Hepatocyte (in vitro differentiated cells): ENCODE measurements around the gene GOSR1. TPM values are rescaled to one million over a fixed set of nuclear protein-coding genes. Genes with fewer than 3 reads are reported as not detected.

ENCODE experiments used
- DNase-seq: peaks from one replicate; pipeline ENCODE4 v3.0.0-alpha.2; 2016; ENCODE audit warnings: low spot score
- H2AFZ ChIP-seq: fragments of 200-600 bp; sonication (generic); 2 replicates; pipeline ENCODE4 v1.6.0; 2016; ENCODE audit warnings: antibody characterized with exemption, mild to moderate bottlenecking
- H3K27ac ChIP-seq: fragments of 200-600 bp; sonication (generic); 2 replicates; pipeline ENCODE4 v1.5.1; 2016; ENCODE audit warnings: mild to moderate bottlenecking
- H3K27me3 ChIP-seq: fragments of 200-600 bp; sonication (generic); 2 replicates; pipeline ENCODE4 v1.6.1; 2016
- H3K36me3 ChIP-seq: fragments of 200-600 bp; sonication (generic); replicated peaks from 2 replicates; pipeline ENCODE4 v1.5.1; 2016; ENCODE audit warnings: low read depth; ENCODE audit not compliant: insufficient read depth
- H3K4me1 ChIP-seq: fragments of 200-600 bp; sonication (generic); 2 replicates; pipeline ENCODE4 v1.5.1; 2016; ENCODE audit warnings: mild to moderate bottlenecking, moderate library complexity; ENCODE audit not compliant: insufficient read depth
- H3K4me2 ChIP-seq: fragments of 200-600 bp; sonication (generic); 2 replicates; pipeline ENCODE4 v1.6.0; 2016
- H3K4me3 ChIP-seq: fragments of 200-600 bp; sonication (generic); 2 replicates; pipeline ENCODE4 v1.5.1; 2016; ENCODE audit warnings: mild to moderate bottlenecking
- H3K79me2 ChIP-seq: fragments of 200-600 bp; sonication (generic); 2 replicates; pipeline ENCODE4 v1.6.0; 2017; ENCODE audit warnings: mild to moderate bottlenecking
- H3K9me2 ChIP-seq: fragments of 200-600 bp; sonication (generic); replicated peaks from 2 replicates; pipeline ENCODE4 v1.6.0; 2017; ENCODE audit warnings: mild to moderate bottlenecking; ENCODE audit not compliant: insufficient read depth
- H3K9me3 ChIP-seq: fragments of 200-600 bp; sonication (generic); 2 replicates; pipeline ENCODE4 v1.5.1; 2016; ENCODE audit warnings: low read depth, mild to moderate bottlenecking
- H4K20me1 ChIP-seq: fragments of 200-600 bp; sonication (generic); 2 replicates; pipeline ENCODE4 v1.6.0; 2016; ENCODE audit warnings: mild to moderate bottlenecking; ENCODE audit not compliant: insufficient read depth, poor library complexity, severe bottlenecking
- CTCF ChIP-seq: fragments of 200-600 bp; sonication (generic); IDR thresholded peaks from 2 replicates; pipeline ENCODE4 v1.5.1; 2016; ENCODE audit warnings: antibody characterized with exemption, mild to moderate bottlenecking; ENCODE audit not compliant: poor library complexity
- EZH2 ChIP-seq: fragments of 200-600 bp; sonication (generic); IDR thresholded peaks from 2 replicates; pipeline ENCODE4 v1.6.1; 2016; ENCODE audit warnings: antibody characterized with exemption, mild to moderate bottlenecking, borderline replicate concordance
- EZH2phosphoT487 ChIP-seq: fragments of 200-600 bp; sonication (generic); IDR thresholded peaks from one replicate; pipeline ENCODE4 v1.6.1; 2018; ENCODE audit warnings: antibody characterized with exemption, mild to moderate bottlenecking, low read depth, moderate library complexity; ENCODE audit not compliant: unreplicated experiment, severe bottlenecking
- WGBS: methylation state at CpG from one replicate; pipeline ENCODE4 v1.1.6; 2016; ENCODE audit warnings: low lambda C conversion rate; ENCODE audit errors: missing lambda C conversion rate; 5-methylcytosine and 5-hydroxymethylcytosine counted together
- polyA plus RNA-seq: library from polyadenylated mRNA; unstranded; fragments of >200 nt; fragmentation: Nextera tagmentation; extraction: Ambion mirVana; gene quantifications from 2 replicates; pipeline ENCODE4 v1.2.1, GENCODE V29; 2016
- total RNA-seq: library from RNA; depleted of rRNA; stranded (reverse); fragments of >200 nt; gene quantifications from 2 replicates; pipeline ENCODE4 v1.2.3, GENCODE V29; 2014

GOSR1 gene
- total and polyA plus RNA-seq, 2 experiments from 2014 or later: 29.7 to 52.1 TPM

GRCh38 chr17:30506481-30506880 lies 29.3 kb downstream of the GOSR1 start:
- WGBS: 74% methylated on average over 1 of the region's 1 CpG
- DNase-seq: no peak
- H3K4me1 ChIP-seq: no peaks in the 10 kb centered on the region

GRCh38 chr17:30513346-30513745 lies 36.1 kb downstream of the GOSR1 start:
- Histone ChIP-seq H3K27me3 (no peaks in the 10 kb centered on the region), H2AFZ (no peak overlapping the region), H3K4me3 (no peak overlapping the region), H3K9me2 (no peaks in the 10 kb centered on the region), H3K79me2 (peaks cover 2% of the 10 kb centered on the region), H3K4me1 (no peaks in the 10 kb centered on the region), H3K36me3 (no peaks in the 10 kb centered on the region), H3K4me2 (no peak overlapping the region), H3K9me3 (no peaks in the 10 kb centered on the region), H3K27ac (no peak overlapping the region), H4K20me1 (no peaks in the 10 kb centered on the region)
- 100% methylated on average over 1 of the region's 1 CpG for WGBS
- TF ChIP-seq EZH2phosphoT487 (no peak), EZH2 (no peak), CTCF (no peak)
- DNase-seq: no peak

More at GRCh38 chr17:30506481-30506880, 29.3 kb downstream of the GOSR1 start:
- no peaks in the 10 kb centered on the region for H4K20me1 ChIP-seq
- no peak overlapping the region for H3K4me3 ChIP-seq
- no peaks in the 10 kb centered on the region for H3K27me3 ChIP-seq
- TF ChIP-seq EZH2 (no peak), CTCF (no peak)
- no peaks in the 10 kb centered on the region for H3K9me2 ChIP-seq
- no peaks in the 10 kb centered on the region for H3K79me2 ChIP-seq
- no peak overlapping the region for H2AFZ ChIP-seq
- H3K4me2 ChIP-seq: no peak overlapping the region
- H3K27ac ChIP-seq: no peak overlapping the region
- no peaks in the 10 kb centered on the region for H3K9me3 ChIP-seq
- no peaks in the 10 kb centered on the region for H3K36me3 ChIP-seq

GRCh38 chr17:30514895-30515596 lies 37.8 kb downstream of the GOSR1 start:
- Histone ChIP-seq H3K27ac (no peak overlapping the region), H3K4me3 (no peak overlapping the region), H4K20me1 (no peaks in the 10 kb centered on the region), H3K79me2 (peaks cover 9% of the 10 kb centered on the region), H3K9me3 (no peaks in the 10 kb centered on the region), H3K36me3 (no peaks in the 10 kb centered on the region), H3K9me2 (no peaks in the 10 kb centered on the region), H3K4me2 (no peak overlapping the region), H3K27me3 (no peaks in the 10 kb centered on the region), H2AFZ (no peak overlapping the region), H3K4me1 (no peaks in the 10 kb centered on the region)
- TF ChIP-seq CTCF: no peak
- no peak for TF ChIP-seq EZH2
- TF ChIP-seq EZH2phosphoT487: no peak
- WGBS: 97% methylated on average over 3 of the region's 3 CpGs
- no peak for DNase-seq
